Brain microvascular endothelial cell (primary cell): Measurements from ENCODE around the gene RPL37.
"Not testable (repeated sequence)": the region's sequence is repeated elsewhere in the genome, so short reads cannot be mapped to it uniquely, and the experiment has no call there.

Source experiments
- DNase-seq: peaks from one replicate; pipeline ENCODE4 v3.0.0-alpha.2; 2020
- H3K27ac ChIP-seq: fragments of 250-450 bp; sonication (Bioruptor Pico); 2 replicates; pipeline ENCODE4 v1.5.1; 2020; ENCODE audit warnings: mild to moderate bottlenecking, moderate library complexity
- H3K27me3 ChIP-seq: fragments of 250-450 bp; sonication (Bioruptor Pico); replicated peaks from 2 replicates; pipeline ENCODE4 v1.5.1; 2020; ENCODE audit warnings: mild to moderate bottlenecking
- H3K36me3 ChIP-seq: fragments of 250-450 bp; sonication (Bioruptor Pico); replicated peaks from 2 replicates; pipeline ENCODE4 v1.5.1; 2020; ENCODE audit warnings: mild to moderate bottlenecking
- H3K4me3 ChIP-seq: 2 replicates; pipeline ENCODE4 v1.5.1; 2011; ENCODE audit warnings: low read depth, mild to moderate bottlenecking, control low read depth, low read length, moderate library complexity
- in situ Hi-C: cut with HindIII; loops from 2 replicates; pipeline ENCODE4 v1.10.0; 2017; ENCODE audit warnings: low sequenced_read_pairs, low pct_ligation_motif_present
- TF ChIP-seq, protein P1 (sequence below): IDR thresholded peaks from 2 replicates; pipeline ENCODE4 v1.5.1; 2011; ENCODE audit warnings: low read depth, mild to moderate bottlenecking, moderate library complexity, low read length, control low read depth, inconsistent platforms; ENCODE audit errors: missing control alignments

RPL37 gene

DNA sequence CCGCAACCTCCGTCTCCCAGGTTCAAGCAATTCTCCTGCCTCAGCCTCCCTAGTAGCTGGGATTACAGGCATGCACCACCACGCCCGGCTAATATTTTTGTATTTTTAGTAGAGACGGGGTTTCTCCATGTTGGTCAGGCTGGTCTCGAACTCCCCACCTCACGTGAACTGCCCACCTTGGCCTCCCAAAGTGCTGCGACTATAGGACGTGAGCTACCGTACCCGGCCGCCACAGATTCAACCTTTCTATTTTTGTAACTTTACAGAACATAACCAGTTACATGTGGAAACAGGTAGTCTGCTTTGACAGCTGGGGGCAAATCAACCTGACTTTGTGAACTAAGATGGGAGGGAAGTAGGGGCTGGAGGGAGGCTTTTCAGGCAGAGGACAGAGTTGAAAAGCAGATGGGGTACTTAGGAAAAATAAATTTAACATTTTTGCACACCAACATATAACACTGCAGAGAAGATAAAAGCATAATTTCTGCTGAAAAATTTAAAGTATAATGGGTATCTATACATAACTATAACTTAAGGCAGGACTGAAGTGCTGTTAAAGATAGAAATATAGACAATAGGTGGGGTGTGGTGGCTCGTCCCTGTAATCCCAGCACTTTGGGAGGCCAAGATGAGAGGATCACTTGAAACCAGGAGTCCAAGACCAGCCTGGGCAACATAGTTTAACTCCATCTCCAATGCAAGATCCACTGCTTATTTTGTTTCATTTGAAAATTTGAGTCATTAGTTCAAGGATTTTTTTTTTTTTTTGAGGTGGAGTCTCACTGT, 5.1 kb downstream of the RPL37 start:
- no peak for DNase-seq
- no peak overlapping the region for H3K27ac ChIP-seq
- in situ Hi-C loops: no loop called here

DNA sequence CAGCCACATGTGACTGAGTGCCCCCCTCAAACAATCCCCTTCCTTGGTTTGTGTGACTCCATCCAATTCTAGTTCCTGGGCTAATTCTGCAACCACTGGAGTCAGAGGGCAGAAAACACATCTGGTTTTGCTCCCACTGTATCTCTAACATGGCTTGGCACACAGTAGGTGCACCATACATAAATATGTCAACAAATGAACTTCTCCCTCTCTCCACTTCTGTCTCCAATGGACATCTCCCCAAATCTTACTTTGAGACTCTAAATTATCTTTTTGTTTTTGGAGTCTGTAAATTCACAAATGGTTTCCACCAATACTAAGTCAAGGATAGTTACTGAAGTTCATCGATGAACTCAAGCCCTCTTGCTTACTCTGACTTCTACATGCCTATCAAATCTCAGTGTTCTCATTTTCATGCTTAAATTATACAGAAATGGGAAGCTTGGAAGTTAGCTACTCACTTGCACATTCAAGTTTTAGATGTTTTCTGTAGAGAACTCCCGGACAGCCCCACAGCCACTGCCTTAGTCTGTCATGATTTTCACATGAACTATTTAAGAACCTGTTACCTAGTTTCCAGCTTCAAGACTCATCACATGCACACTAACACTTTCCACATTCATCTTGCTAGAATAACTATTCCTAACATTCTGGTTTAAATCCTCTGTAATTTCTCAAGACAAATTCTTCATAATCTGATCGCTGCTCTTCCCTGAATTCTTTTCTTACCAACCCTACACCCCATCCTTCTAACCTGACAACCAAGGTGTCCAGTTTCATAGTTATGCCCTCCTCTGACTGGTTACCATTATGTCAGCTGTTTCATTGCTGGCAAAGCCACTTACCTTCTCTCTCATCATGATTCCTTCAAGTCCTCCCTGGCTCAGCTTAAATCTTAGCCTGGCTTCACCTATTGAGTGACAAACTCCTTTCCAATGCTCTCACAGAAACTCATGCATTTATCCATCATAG, 6.0 kb downstream of the RPL37 start:
- in situ Hi-C loops: no loop called here
- TF ChIP-seq, protein P1, sequence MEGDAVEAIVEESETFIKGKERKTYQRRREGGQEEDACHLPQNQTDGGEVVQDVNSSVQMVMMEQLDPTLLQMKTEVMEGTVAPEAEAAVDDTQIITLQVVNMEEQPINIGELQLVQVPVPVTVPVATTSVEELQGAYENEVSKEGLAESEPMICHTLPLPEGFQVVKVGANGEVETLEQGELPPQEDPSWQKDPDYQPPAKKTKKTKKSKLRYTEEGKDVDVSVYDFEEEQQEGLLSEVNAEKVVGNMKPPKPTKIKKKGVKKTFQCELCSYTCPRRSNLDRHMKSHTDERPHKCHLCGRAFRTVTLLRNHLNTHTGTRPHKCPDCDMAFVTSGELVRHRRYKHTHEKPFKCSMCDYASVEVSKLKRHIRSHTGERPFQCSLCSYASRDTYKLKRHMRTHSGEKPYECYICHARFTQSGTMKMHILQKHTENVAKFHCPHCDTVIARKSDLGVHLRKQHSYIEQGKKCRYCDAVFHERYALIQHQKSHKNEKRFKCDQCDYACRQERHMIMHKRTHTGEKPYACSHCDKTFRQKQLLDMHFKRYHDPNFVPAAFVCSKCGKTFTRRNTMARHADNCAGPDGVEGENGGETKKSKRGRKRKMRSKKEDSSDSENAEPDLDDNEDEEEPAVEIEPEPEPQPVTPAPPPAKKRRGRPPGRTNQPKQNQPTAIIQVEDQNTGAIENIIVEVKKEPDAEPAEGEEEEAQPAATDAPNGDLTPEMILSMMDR: no peak
- Histone ChIP-seq H3K36me3 (peaks cover 87% of the 10 kb centered on the region), H3K4me3 (no peak overlapping the region), H3K27ac (no peak overlapping the region), H3K27me3 (no peaks in the 10 kb centered on the region)
- no peak for DNase-seq

More for the DNA sequence above, 5.1 kb downstream of the RPL37 start:
- Histone ChIP-seq H3K4me3 (no peak overlapping the region), H3K36me3 (peaks cover 95% of the 10 kb centered on the region), H3K27me3 (no peaks in the 10 kb centered on the region)
- TF ChIP-seq, protein P1: no peak

DNA sequence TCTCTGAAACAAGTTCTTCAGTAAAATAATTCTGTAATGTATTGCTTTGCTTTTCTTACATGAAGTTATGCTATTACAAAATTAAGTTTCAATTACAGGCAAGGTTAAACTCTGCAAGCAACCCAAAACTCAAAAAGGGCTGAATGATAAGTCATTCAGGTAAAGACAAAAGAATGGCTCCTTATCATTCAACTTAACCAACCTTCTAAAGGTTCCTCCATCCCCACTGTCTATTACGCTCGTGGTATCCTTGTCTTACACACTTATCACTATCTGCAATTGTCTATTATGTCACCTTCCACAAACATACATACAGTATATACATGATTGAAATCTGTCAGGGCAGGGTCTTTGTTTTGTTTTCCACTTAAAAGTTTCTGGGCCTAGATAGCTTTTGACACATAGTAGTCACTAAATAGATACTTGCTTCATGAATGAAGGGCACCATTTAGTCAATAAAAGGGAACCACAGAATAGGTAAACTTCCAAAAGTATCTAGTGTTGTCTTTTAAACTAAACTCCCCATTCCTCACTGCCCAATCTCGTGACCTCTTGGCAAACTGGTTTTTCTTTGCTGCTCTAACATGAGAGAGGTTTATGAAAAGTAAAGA, 6.9 kb downstream of the RPL37 start:
- in situ Hi-C loops: no loop called here

DNA sequence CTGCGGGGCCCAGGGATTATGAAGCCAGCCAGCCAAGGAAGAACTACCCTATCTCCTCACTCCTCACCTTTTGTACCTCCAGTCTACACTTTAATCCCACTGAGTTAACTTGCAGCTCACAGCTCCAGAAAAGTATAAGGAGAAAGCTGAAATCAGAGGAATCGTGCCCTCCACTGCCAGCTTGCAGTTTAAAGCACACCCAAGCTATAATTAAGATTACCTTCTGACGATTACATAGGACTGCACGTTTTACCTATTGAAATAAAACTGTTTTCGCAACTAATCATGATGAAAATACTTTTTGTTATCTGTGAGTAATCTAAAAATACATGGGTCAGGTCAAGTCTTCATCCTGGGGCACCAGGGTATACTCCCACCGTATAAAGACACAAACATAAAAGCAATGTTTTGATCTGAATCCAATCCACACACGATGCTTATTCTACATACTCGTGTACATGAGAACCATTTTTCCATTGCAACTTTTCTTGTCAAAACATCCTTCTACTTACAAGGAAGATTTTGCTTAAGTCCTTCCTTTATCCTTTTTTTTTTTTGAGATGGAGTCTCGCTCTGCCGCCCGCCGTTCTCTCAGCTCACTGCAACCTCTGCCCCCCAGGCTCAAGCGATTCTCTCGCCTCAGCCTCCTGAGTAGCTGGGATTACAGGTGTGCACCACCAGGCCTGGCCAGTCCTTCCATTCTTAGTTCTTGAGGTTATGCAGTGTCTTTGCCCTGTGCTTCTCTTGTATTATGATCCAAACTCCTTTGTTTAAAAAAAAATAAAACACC, 7.6 kb downstream of the RPL37 start:
- Histone ChIP-seq H3K36me3 (peaks cover 71% of the 10 kb centered on the region), H3K4me3 (no peak overlapping the region), H3K27me3 (no peaks in the 10 kb centered on the region), H3K27ac (no peak overlapping the region)
- DNase-seq: no peak
- in situ Hi-C loops: no loop called here
- TF ChIP-seq, protein P1: no peak

More for the DNA sequence above, 6.9 kb downstream of the RPL37 start:
- DNase-seq: no peak
- Histone ChIP-seq H3K27ac (no peak overlapping the region), H3K4me3 (no peak overlapping the region), H3K36me3 (peaks cover 78% of the 10 kb centered on the region), H3K27me3 (no peaks in the 10 kb centered on the region)
- TF ChIP-seq, protein P1: no peak

DNA sequence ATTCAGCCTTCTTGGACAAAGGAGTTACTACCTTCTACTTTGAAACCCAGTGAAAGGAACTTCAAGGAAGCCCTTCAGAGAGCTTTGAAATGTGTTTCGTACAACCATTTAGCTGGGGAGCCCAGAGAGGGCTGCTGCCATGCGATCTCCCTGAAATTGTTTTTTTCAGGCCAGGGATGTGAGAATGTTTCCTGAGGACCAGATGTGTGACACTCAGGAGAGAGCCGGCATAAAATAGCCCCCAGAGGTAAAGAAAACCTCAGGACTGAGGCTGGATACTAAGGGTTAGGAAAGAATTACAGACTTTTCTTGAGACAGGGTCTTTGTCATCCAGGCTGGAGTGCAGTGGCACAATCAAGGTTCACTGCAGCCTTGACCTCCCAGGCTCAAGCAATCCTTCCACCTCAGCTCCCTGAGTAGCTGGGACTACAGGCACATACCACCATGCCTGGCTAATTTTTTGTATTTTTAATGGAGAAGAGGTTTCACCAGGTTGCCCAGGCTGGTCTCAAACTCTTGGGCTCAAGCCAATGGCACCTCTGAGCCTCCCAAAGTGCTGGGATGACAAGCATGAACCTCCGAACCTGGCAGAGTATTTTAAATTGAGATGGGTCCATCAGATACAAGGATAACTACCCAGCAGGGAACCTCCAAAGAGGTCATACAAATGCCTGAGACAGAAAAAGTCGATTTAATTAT, 8.4 kb downstream of the RPL37 start:
- no peak for DNase-seq
- in situ Hi-C loops: no loop called here
- Histone ChIP-seq H3K36me3 (peaks cover 63% of the 10 kb centered on the region), H3K27me3 (no peaks in the 10 kb centered on the region), H3K27ac (no peak overlapping the region), H3K4me3 (no peak overlapping the region)
- TF ChIP-seq, protein P1: no peak

DNA sequence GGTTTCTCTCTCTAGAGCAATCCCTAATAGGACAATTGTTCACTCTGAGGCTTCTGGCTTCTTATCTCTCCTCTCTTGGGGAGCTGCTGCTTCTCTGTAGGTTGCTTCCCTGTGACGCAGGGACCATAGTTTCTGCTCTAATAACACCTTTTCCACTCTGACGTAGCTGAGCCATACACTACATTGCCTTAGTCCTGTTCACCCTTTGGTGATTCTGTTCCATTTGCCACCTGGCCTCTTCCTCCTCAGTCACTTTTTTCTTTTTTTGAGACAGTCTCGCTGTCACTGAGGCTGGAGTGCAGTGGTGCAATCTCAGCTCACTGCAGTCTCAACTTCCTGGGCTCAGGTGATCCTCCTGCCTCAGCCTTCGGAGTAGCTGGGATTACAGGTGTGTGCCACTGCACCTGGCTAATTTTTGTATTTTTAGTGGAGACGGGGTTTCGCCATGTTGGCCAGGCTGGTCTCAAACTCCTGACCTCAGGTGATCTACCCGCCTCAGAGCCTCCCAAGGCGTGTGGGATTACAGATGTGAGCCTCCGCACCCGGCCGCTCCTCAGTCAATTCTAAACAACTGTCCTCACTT, 9.5 kb downstream of the RPL37 start:
- in situ Hi-C loops, DNase-seq, H3K27me3 ChIP-seq, H3K4me3 ChIP-seq, H3K27ac ChIP-seq: not testable (repeated sequence)
- peaks cover 52% of the 10 kb centered on the region for H3K36me3 ChIP-seq
